Upper lobe of right lung (tissue), 1 donor: ENCODE data around the gene ARVCF. TPM values are rescaled to one million over a fixed set of nuclear protein-coding genes. Genes with fewer than 3 reads are reported as not detected.

Experiments used
- ATAC-seq: fragments of 200-7000 bp; cut with Tn5 transposase; one replicate; pipeline ENCODE4 v1.9.1; 2020; ENCODE audit warnings: mild to moderate bottlenecking, moderate library complexity
- DNase-seq: peaks from one replicate; pipeline ENCODE4 v3.0.0-alpha.2; 2020
- H3K27ac ChIP-seq: fragments of 200-600 bp; one replicate; pipeline ENCODE4 v1.8.0; 2022
- H3K27me3 ChIP-seq: fragments of 200-600 bp; one replicate; pipeline ENCODE4 v1.8.0; 2022; ENCODE audit warnings: mild to moderate bottlenecking
- H3K36me3 ChIP-seq: fragments of 200-600 bp; one replicate; pipeline ENCODE4 v1.8.0; 2022
- H3K4me1 ChIP-seq: fragments of 200-600 bp; one replicate; pipeline ENCODE4 v1.8.0; 2022
- H3K4me3 ChIP-seq: fragments of 200-600 bp; one replicate; pipeline ENCODE4 v1.8.0; 2022; ENCODE audit warnings: mild to moderate bottlenecking
- H3K9me3 ChIP-seq: fragments of 200-600 bp; one replicate; pipeline ENCODE4 v1.8.0; 2022
- CTCF ChIP-seq: fragments of 200-600 bp; IDR thresholded peaks from one replicate; pipeline ENCODE4 v1.8.0; 2022; ENCODE audit warnings: antibody characterized with exemption
- intact Hi-C: fragments of 100-400 bp; cut with DNase I; formaldehyde crosslinking; loops from one replicate; pipeline ENCODE4 v1.11.0; 2022
- total RNA-seq: library from RNA; stranded (reverse); fragmentation: NEBNext Ultra II Directional; extraction: Animal tissue kit (Norgen Biotek cat#: 25700); gene quantifications from one replicate; pipeline ENCODE4 v1.2.1, GENCODE V29; 2021
- donor health status: DM: no; HTN: yes; CAD: no; lungs with severe emphysema.

ARVCF gene
- total RNA-seq, 1 donor from 2014 or later = 25.4 TPM

GRCh38 chr22:19975707-19976035 lies 41.0 kb downstream of the ARVCF start:
- Histone ChIP-seq H3K36me3 (peaks cover 17% of the 10 kb centered on the region), H3K4me1 (peaks cover 7% of the 10 kb centered on the region), H3K9me3 (no peaks in the 10 kb centered on the region), H3K4me3 (no peak overlapping the region), H3K27me3 (no peaks in the 10 kb centered on the region), H3K27ac (no peak overlapping the region)
- no peak for ATAC-seq
- TF ChIP-seq CTCF = no peak
- DNase-seq = no peak
- intact Hi-C loops = no loop called here

GRCh38 chr22:19974935-19975706 lies 41.5 kb downstream of the ARVCF start:
- no peak overlapping the region for H3K27ac ChIP-seq
- peaks cover 9% of the 10 kb centered on the region for H3K4me1 ChIP-seq
- no peaks in the 10 kb centered on the region for H3K27me3 ChIP-seq
- H3K36me3 ChIP-seq = peaks cover 19% of the 10 kb centered on the region
- intact Hi-C loops = no loop called here
- DNase-seq (no peak), ATAC-seq (no peak)
- TF ChIP-seq CTCF = no peak
- H3K4me3 ChIP-seq = no peak overlapping the region
- H3K9me3 ChIP-seq = no peaks in the 10 kb centered on the region

- ATAC-seq (peak; percentile 7), DNase-seq (no peak)
- Histone ChIP-seq H3K4me1 (peaks cover 9% of the 10 kb centered on the region), H3K4me3 (no peak overlapping the region), H3K27me3 (no peaks in the 10 kb centered on the region), H3K36me3 (peaks cover 17% of the 10 kb centered on the region), H3K27ac (no peak overlapping the region), H3K9me3 (no peaks in the 10 kb centered on the region)
- intact Hi-C loops = no loop called here
- TF ChIP-seq CTCF = no peak
Observed at GRCh38 chr22:19974268-19974861, 42.3 kb downstream of the ARVCF start.

- Histone ChIP-seq H3K9me3 (no peaks in the 10 kb centered on the region), H3K27me3 (no peaks in the 10 kb centered on the region), H3K36me3 (peaks cover 19% of the 10 kb centered on the region), H3K4me3 (no peak overlapping the region), H3K27ac (no peak overlapping the region), H3K4me1 (peaks cover 9% of the 10 kb centered on the region)
- DNase-seq (no peak), ATAC-seq (no peak)
- no peak for TF ChIP-seq CTCF
- intact Hi-C loops = no loop called here
Observed at GRCh38 chr22:19973551-19974267, 42.9 kb downstream of the ARVCF start.

GRCh38 chr22:19972652-19973550 lies 43.7 kb downstream of the ARVCF start:
- peak overlapping the region; percentile 36 for H3K27ac ChIP-seq
- ATAC-seq = no peak
- H3K9me3 ChIP-seq = no peaks in the 10 kb centered on the region
- peaks cover 27% of the 10 kb centered on the region for H3K36me3 ChIP-seq
- no peak for DNase-seq
- TF ChIP-seq CTCF = no peak
- H3K4me1 ChIP-seq = peaks cover 9% of the 10 kb centered on the region
- no peak overlapping the region for H3K4me3 ChIP-seq
- intact Hi-C loops = no loop called here
- no peaks in the 10 kb centered on the region for H3K27me3 ChIP-seq
